GM12891 (cell line): ENCODE measurements around the gene UPK3B.
"Not testable (repeated sequence)": the region's sequence is repeated elsewhere in the genome, so short reads cannot be mapped to it uniquely, and the experiment has no call there.

ENCODE experiments used
- PAX5 ChIP-seq: IDR thresholded peaks from 2 replicates; pipeline ENCODE4 v1.6.1; 2011; ENCODE audit warnings: low read length, moderate library complexity, mild to moderate bottlenecking; ENCODE audit not compliant: insufficient read depth, severe bottlenecking
- POLR2A ChIP-seq: IDR thresholded peaks from 2 replicates; pipeline ENCODE4 v1.6.1; 2011; ENCODE audit warnings: low read depth, low read length, control low read depth
- POLR2AphosphoS5 ChIP-seq: IDR thresholded peaks from 2 replicates; pipeline ENCODE4 v1.6.1; 2011; ENCODE audit warnings: low read depth, low read length, control low read depth
- SPI1 ChIP-seq: IDR thresholded peaks from 2 replicates; pipeline ENCODE4 v1.6.1; 2011; ENCODE audit warnings: low read depth, low read length, control low read depth
- TAF1 ChIP-seq: IDR thresholded peaks from 2 replicates; pipeline ENCODE4 v1.6.1; 2011; ENCODE audit warnings: low read depth, low read length, control low read depth

- not testable (repeated sequence) for TF ChIP-seq POLR2A, PAX5, TAF1, POLR2AphosphoS5, SPI1
Observed at GRCh38 chr7:76543197-76543596, 32.8 kb downstream of the UPK3B start, which contains the start of gene SPDYE16.
